ENCODE results near the gene APOLD1. TPM values are rescaled to one million over a fixed set of nuclear protein-coding genes. Genes with fewer than 3 reads are reported as not detected.

The APOLD1 gene
- total and polyA plus RNA-seq, 2 of the 8 experiments (the other 6 are each of a cell fraction or from before 2014, with no cell fraction given), result 0.12 to 0.71 TPM

DNA sequence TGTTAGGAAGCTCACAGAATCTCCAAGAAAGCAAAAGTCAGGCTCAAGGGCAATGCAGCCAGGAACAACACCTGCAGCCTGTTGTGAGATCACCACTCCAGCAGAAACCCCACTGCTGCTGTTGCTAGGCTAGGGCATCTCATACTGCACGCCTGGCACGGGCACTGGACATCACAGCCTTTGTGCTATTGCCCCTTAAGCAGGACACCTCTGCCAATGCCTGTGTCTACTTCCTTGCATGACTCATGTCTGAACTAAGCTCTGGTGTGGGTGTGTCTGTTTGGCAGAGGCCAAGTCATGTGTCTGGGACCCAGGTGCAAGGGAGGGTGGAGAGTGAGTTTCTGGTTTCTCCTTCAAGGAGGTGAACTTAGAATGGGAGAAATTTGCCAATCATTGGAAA lies 17.7 kb downstream of the APOLD1 start (continued):
- TF ChIP-seq, protein P1, sequence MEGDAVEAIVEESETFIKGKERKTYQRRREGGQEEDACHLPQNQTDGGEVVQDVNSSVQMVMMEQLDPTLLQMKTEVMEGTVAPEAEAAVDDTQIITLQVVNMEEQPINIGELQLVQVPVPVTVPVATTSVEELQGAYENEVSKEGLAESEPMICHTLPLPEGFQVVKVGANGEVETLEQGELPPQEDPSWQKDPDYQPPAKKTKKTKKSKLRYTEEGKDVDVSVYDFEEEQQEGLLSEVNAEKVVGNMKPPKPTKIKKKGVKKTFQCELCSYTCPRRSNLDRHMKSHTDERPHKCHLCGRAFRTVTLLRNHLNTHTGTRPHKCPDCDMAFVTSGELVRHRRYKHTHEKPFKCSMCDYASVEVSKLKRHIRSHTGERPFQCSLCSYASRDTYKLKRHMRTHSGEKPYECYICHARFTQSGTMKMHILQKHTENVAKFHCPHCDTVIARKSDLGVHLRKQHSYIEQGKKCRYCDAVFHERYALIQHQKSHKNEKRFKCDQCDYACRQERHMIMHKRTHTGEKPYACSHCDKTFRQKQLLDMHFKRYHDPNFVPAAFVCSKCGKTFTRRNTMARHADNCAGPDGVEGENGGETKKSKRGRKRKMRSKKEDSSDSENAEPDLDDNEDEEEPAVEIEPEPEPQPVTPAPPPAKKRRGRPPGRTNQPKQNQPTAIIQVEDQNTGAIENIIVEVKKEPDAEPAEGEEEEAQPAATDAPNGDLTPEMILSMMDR (IDR thresholded peaks at IDR 0.05; ENCODE audit: control extremely low read depth in 1 of 3, insufficient read depth in 1 of 3, low read depth in 1 of 3, low read length in 3 of 3), result no peak

All from H1 (cell line).